Activated CD4-positive, alpha-beta T cell treated with anti-CD3 and anti-CD28 coated beads for 24 hours (primary cell): Measurements from ENCODE around the gene OR51B4.
"Not testable (repeated sequence)": the region's sequence is repeated elsewhere in the genome, so short reads cannot be mapped to it uniquely, and the experiment has no call there.

Experiments used
- DNase-seq, 2 donors: peaks; one replicate each; pipeline ENCODE4 v3.0.0-alpha.2; 2020; ENCODE audit warnings: low read depth in 2 of 2

Gene OR51B4

GRCh38 chr11:5274395-5274794 is 27.4 kb downstream of the OR51B4 start:
- DNase-seq = no peak

DNA sequence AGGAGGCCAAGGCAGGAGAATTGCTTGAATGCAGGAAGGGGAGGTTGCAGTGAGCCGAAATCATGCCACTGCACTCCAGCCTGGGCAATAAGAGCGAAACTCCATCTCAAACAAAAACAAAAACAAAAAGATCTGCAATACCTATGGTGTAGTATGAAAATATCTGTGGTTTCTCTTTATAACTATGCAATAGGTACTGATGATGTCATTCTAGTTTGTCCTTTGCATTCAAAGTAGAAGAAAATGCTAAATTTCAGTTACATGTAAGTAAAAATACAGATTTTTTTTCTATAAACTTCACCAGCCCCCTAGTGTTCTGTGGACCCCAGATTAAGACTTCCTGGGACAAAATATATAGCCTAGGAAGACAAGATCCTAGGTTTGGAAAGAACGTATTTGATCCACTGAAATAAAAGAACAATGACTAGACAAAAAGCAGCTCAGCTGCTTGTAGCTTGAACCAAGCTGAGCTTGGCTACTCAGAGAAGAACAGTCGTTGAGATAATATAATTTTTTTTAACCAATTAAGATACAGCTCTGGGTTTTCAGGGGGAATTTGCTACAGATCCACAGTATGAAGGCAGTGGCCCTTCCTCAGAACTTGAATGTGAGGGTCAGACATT is 29.2 kb downstream of the OR51B4 start:
- no peak for DNase-seq

DNA sequence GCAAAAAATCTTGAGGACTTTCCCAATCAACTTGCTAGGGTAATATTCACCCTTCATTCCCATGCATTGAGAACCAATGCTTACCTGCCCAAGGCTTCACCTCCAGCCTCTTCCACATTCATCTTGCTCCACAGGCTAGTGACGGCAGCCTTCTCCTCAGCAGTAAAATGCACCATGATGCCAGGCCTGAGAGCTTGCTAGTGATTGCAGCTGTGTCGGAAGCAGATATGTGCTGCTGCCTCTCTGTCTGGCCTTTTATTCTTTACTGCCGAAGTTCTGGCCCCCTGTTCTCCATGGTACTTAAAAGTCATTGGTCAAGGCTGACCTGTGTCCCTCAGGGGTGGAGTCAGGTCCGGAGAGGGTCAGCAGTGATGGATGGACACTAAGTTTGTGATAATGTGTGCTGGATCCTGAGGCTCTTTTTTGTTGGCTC is 32.0 kb downstream of the OR51B4 start, which contains the start of gene HBE1:
HBE1 (minus strand) TSS at position 231 of the 433 bp plus-strand sequence; CDS start at position 176, 55 bp downstream.
- DNase-seq = no peak

DNA sequence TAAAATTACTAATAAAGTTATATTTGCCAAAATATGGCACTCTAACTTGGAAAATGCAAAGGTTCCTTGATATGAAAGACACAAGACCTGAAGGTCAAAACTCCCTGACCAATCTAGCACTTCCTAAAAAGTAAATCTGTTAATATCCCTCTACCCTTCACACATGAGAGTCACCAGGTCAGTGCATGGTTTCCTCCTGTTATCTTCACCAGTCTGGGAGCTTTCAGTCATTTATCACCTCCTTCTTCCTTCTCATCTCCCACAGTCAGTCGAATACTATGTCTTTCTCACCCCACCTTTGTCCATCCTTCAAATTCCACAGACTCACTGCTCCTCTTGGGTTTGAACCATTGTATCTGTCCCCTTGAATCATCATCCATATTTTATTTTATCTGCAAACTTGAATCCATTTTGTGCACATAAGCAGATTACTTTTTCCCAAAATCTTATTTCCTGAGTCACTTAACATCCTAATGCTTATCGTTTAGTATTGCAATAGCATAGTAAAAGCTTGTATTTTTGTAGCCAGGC is 34.6 kb downstream of the OR51B4 start:
- DNase-seq = no peak

- DNase-seq = no peak
These were observed 35.1 kb downstream of the OR51B4 start for GRCh38 chr11:5266609-5267008.

DNA sequence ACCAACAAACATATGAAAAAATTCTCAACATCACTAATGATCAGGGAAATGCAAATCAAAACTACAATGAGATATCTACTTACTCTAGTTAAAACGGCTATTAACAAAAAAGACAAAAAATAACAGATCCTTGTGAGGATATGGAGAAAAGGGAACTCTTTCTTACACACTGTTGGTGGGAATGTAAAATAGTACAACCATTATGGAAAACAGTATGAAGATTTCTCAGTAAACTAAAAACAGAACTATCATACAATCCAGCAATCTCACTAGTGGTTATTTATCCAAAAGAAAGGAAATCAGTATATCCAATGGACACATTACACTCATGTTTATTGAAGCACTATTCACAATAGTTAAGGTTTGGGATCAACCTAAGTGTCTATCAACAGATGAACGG is 35.9 kb downstream of the OR51B4 start:
- DNase-seq = no peak

GRCh38 chr11:5258543-5259262 is 43.0 kb downstream of the OR51B4 start:
- no peak for DNase-seq

DNA sequence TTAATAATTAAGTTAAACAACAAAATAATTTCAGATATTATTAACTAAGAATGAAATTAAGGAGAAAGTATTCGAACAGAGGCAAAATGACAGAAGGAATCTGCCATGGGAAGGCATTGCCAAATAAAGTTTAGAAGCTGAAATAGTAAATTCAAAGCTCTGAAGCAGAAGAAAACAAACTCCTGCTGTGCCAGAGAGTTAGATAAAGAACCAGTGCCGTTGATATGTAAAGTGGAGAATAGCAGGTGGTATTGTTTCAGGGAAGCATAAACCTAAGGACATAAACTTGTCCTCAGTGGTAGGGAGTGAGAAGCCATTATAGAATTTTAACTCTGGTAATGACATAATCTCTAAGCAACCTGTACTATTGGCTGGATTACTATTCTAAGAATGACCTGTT is 44.5 kb downstream of the OR51B4 start:
- no peak for DNase-seq

DNA sequence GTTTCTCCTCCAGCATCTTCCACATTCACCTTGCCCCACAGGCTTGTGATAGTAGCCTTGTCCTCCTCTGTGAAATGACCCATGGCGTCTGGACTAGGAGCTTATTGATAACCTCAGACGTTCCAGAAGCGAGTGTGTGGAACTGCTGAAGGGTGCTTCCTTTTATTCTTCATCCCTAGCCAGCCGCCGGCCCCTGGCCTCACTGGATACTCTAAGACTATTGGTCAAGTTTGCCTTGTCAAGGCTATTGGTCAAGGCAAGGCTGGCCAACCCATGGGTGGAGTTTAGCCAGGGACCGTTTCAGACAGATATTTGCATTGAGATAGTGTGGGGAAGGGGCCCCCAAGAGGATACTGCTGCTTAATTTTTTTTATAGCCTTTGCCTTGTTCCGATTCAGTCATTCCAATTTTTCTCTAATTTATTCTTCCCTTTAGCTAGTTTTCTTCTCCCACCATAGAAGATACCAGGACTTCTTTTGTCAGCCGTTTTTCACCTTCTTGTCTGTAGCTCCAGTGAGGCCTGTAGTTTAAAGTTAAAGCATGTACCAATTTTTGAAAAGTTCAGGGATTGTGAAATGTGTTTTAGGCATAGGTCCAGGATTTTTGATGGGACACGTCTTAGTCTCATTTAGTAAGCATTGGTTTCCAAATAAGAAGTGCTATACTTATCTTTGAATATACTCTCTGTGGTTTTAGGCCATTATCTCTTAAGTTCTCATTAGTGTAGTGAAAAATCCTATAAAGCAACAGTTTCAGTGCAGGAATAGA is 46.9 kb downstream of the OR51B4 start, which contains the start of gene HBG2:
HBG2 (minus strand) TSS at position 136 of the 768 bp plus-strand sequence; CDS start at position 83, 53 bp downstream.
- DNase-seq = not testable (repeated sequence)

DNA sequence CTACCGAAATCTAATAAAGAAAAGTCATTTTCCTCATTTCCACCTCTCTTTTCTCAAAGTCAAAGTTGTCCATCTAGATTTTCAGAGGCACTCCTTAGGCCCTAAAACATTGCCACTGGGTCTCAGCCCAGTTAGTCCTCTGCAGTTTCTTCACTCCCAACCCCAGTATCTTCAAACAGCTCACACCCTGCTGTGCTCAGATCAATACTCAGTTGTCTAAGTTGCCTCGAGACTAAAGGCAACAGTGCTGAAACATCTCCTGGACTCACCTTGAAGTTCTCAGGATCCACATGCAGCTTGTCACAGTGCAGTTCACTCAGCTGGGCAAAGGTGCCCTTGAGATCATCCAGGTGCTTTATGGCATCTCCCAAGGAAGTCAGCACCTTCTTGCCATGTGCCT is 47.7 kb downstream of the OR51B4 start:
- not testable (repeated sequence) for DNase-seq

- DNase-seq = not testable (repeated sequence)
These were observed 48.3 kb downstream of the OR51B4 start for GRCh38 chr11:5253440-5253839.

DNA sequence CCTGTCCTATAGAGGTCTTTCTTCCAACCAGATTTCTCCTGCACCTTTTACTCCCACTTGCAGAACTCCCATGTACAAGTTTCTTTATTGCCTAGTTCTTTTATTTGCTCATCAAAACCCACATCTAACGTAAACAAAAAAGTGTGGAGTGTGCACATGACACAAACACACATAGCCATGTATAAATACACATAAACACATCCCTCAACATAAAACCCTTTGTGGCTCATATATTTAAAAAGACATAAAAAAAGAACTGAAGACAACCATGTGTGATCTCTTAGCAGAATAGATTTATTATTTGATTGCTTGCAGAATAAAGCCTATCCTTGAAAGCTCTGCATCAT is 48.9 kb downstream of the OR51B4 start:
- DNase-seq = no peak

DNA sequence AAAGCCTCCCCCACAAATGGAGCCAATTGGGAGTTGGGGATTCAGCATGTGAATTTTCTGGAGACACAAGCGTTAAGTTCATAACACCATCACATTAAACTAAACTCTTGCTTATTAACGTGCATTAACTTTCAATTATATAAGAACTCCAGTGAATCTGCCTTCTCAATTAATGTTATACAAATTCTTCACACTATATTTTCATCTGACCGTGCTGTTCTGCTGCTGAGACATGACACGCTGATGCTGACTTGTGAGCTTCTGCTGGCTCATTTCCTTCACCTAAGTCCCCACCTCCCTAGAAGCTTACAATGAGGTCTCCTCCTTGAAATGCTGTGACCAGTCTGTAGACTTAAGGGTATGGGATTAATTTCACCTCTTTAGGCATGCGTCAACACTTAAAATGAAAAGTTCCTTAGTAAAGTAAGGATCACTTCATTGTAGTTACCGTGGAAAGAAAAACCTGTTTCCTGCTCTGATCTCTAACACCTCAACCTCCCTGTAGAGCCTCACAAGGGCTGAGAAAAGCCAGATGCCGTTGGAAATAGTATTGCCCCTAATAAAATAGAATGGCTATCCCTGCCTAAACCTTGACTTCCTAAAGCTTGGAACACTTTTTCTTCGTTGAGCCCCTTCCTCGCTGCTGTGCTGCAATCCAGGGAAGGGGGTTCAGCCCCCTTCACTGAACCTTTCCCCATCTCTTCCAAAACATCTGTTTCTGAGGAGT is 49.4 kb downstream of the OR51B4 start:
- DNase-seq = no peak

GRCh38 chr11:5251746-5252145 is 50.0 kb downstream of the OR51B4 start:
- DNase-seq = no peak
